Measurements from ENCODE around the gene TNS4.

Gene TNS4

GRCh38 chr17:40451420-40451819 lies 50.0 kb downstream of the TNS4 start:
- no peaks in the 10 kb centered on the region for H3K36me3 ChIP-seq (ENCODE audit: control insufficient read depth, insufficient read depth, low read length)
- no peak for DNase-seq (ENCODE audit: extremely low read depth, insufficient read length)
- H3K4me3 ChIP-seq (replicated peaks; ENCODE audit: low read depth, low read length) = no peak overlapping the region
- no peaks in the 10 kb centered on the region; the same call in 1 of the 2 replicates for H3K27me3 ChIP-seq (replicated peaks; ENCODE audit: control insufficient read depth, insufficient read depth, low read length)
- no peak for TF ChIP-seq CTCF (IDR thresholded peaks at IDR 0.05; ENCODE audit: insufficient read depth, low read length, poor library complexity, severe bottlenecking)

GRCh38 chr17:40450175-40450574 lies 51.2 kb downstream of the TNS4 start:
- Histone ChIP-seq H3K36me3 (ENCODE audit: control insufficient read depth, insufficient read depth, low read length) (no peaks in the 10 kb centered on the region), H3K4me3 (replicated peaks; ENCODE audit: low read depth, low read length) (no peak overlapping the region), H3K27me3 (replicated peaks; ENCODE audit: control insufficient read depth, insufficient read depth, low read length) (no peaks in the 10 kb centered on the region; the same call in 1 of the 2 replicates)
- no peak for DNase-seq (ENCODE audit: extremely low read depth, insufficient read length)
- peak; percentile 80 for TF ChIP-seq CTCF (IDR thresholded peaks at IDR 0.05; ENCODE audit: insufficient read depth, low read length, poor library complexity, severe bottlenecking)

GRCh38 chr17:40448639-40449261 lies 52.7 kb downstream of the TNS4 start:
- TF ChIP-seq CTCF (IDR thresholded peaks at IDR 0.05; ENCODE audit: insufficient read depth, low read length, poor library complexity, severe bottlenecking) = no peak
- H3K36me3 ChIP-seq (ENCODE audit: control insufficient read depth, insufficient read depth, low read length) = no peaks in the 10 kb centered on the region
- no peak for DNase-seq (ENCODE audit: extremely low read depth, insufficient read length)
- no peak overlapping the region for H3K4me3 ChIP-seq (replicated peaks; ENCODE audit: low read depth, low read length)
- no peaks in the 10 kb centered on the region; the same call in 1 of the 2 replicates for H3K27me3 ChIP-seq (replicated peaks; ENCODE audit: control insufficient read depth, insufficient read depth, low read length)

- no peaks in the 10 kb centered on the region for H3K36me3 ChIP-seq (ENCODE audit: control insufficient read depth, insufficient read depth, low read length)
- no peaks in the 10 kb centered on the region; the same call in 1 of the 2 replicates for H3K27me3 ChIP-seq (replicated peaks; ENCODE audit: control insufficient read depth, insufficient read depth, low read length)
- no peak for DNase-seq (ENCODE audit: extremely low read depth, insufficient read length)
- TF ChIP-seq CTCF (IDR thresholded peaks at IDR 0.05; ENCODE audit: insufficient read depth, low read length, poor library complexity, severe bottlenecking) = no peak
- no peak overlapping the region for H3K4me3 ChIP-seq (replicated peaks; ENCODE audit: low read depth, low read length)
Measured at GRCh38 chr17:40448213-40448638, 53.2 kb downstream of the TNS4 start.

GRCh38 chr17:40447806-40448205 lies 53.6 kb downstream of the TNS4 start:
- Histone ChIP-seq H3K4me3 (replicated peaks; ENCODE audit: low read depth, low read length) (no peak overlapping the region), H3K27me3 (replicated peaks; ENCODE audit: control insufficient read depth, insufficient read depth, low read length) (no peaks in the 10 kb centered on the region; the same call in none of the 2 replicates), H3K36me3 (ENCODE audit: control insufficient read depth, insufficient read depth, low read length) (no peaks in the 10 kb centered on the region)
- DNase-seq (ENCODE audit: extremely low read depth, insufficient read length) = no peak
- no peak for TF ChIP-seq CTCF (IDR thresholded peaks at IDR 0.05; ENCODE audit: insufficient read depth, low read length, poor library complexity, severe bottlenecking)

Data from GM06990 (cell line).